ENCODE results near the gene RNF31. TPM values are rescaled to one million over a fixed set of nuclear protein-coding genes. Genes with fewer than 3 reads are reported as not detected.

The RNF31 gene
- total RNA-seq, 2 experiments from 2014 or later = 37.8 to 57.8 TPM

DNA sequence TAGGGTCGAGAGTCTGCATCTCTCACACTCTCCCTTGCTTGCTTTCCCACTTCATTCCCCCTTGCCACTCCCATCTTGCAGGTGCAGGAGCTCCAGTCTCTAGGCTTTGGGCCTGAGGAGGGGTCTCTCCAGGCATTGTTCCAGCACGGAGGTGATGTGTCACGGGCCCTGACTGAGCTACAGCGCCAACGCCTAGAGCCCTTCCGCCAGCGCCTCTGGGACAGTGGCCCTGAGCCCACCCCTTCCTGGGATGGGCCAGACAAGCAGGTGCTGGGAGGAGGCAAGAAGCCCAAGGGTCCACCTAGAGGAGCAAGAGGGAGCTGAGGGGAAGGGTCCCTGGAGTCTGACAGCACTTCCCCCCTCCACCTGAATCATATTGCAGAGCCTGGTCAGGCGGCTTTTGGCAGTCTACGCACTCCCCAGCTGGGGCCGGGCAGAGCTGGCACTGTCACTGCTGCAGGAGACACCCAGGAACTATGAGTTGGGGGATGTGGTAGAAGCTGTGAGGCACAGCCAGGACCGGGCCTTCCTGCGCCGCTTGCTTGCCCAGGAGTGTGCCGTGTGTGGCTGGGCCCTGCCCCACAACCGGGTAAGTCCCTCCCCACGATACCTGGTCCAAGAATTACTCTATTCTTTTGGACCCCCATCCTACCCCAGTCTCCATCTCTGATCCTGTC is 4.2 kb downstream of the RNF31 start:
- CTCF ChIA-PET (ENCODE audit: unreplicated experiment) = interaction anchor here (2.2 kb wide), 1 partner anchor 10 kb away, joined by 6 read pairs; the partner anchor contains the start of gene IRF9
- H3K27ac ChIP-seq (ENCODE audit: low read depth, low read length, poor library complexity, severe bottlenecking) = no peak overlapping the region
- TF ChIP-seq, protein P1, sequence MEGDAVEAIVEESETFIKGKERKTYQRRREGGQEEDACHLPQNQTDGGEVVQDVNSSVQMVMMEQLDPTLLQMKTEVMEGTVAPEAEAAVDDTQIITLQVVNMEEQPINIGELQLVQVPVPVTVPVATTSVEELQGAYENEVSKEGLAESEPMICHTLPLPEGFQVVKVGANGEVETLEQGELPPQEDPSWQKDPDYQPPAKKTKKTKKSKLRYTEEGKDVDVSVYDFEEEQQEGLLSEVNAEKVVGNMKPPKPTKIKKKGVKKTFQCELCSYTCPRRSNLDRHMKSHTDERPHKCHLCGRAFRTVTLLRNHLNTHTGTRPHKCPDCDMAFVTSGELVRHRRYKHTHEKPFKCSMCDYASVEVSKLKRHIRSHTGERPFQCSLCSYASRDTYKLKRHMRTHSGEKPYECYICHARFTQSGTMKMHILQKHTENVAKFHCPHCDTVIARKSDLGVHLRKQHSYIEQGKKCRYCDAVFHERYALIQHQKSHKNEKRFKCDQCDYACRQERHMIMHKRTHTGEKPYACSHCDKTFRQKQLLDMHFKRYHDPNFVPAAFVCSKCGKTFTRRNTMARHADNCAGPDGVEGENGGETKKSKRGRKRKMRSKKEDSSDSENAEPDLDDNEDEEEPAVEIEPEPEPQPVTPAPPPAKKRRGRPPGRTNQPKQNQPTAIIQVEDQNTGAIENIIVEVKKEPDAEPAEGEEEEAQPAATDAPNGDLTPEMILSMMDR (conservative IDR thresholded peaks at IDR 0.05; ENCODE audit: low read length) = no peak
- no peak for TF ChIP-seq EZH2phosphoT487 (IDR thresholded peaks at IDR 0.05; ENCODE audit: borderline replicate concordance, low read depth, low read length)
- no peak overlapping the region for H3K4me2 ChIP-seq (ENCODE audit: low read length)
- H3K9me2 ChIP-seq (ENCODE audit: insufficient read depth, low read length) = no peaks in the 10 kb centered on the region
- peaks cover 7% of the 10 kb centered on the region; the same call in 1 of the 2 replicates for H3K79me2 ChIP-seq (ENCODE audit: insufficient read depth, low read depth, low read length)
- POLR2A ChIA-PET = interaction anchor here (0.8 kb wide), 2 partner anchors 24 to 37 kb away, joined by 4 read pairs; partner anchors contain the start of genes DCAF11 and NRL
- intact Hi-C loops (cut with micrococcal nuclease; ENCODE audit: unreplicated experiment) = no loop called here
- no peaks in the 10 kb centered on the region for H3K9me3 ChIP-seq (ENCODE audit: low read length)
- no peak overlapping the region for H3K4me3 ChIP-seq (ENCODE audit: low read depth, low read length, poor library complexity, severe bottlenecking)
- no peak overlapping the region for H2AFZ ChIP-seq (ENCODE audit: low read length)
- peaks cover 8% of the 10 kb centered on the region for H3K4me1 ChIP-seq (ENCODE audit: insufficient read depth, low read length, poor library complexity, severe bottlenecking)
- H4K20me1 ChIP-seq (ENCODE audit: insufficient read depth, low read length) = no peaks in the 10 kb centered on the region
- peaks cover 59% of the 10 kb centered on the region for H3K36me3 ChIP-seq (ENCODE audit: insufficient read depth, low read length)
- no TSS peak for BruUV-seq (replicated peaks)
- no peak for DNase-seq (ENCODE audit: low spot score)

DNA sequence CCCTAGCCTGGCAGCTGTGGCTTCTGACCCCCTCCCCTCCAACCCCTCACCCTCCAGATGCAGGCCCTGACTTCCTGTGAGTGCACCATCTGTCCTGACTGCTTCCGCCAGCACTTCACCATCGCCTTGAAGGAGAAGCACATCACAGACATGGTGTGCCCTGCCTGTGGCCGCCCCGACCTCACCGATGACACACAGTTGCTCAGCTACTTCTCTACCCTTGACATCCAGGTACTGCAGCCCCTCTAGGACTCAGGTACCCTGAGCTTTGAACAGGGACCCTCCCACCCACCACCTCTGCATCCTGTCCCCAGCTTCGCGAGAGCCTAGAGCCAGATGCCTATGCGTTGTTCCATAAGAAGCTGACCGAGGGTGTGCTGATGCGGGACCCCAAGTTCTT is 7.8 kb downstream of the RNF31 start:
- H3K36me3 ChIP-seq (ENCODE audit: insufficient read depth, low read length) = peaks cover 78% of the 10 kb centered on the region
- POLR2A ChIA-PET = interaction anchor here (1.7 kb wide), 1 partner anchor 9 kb away, joined by 8 read pairs; the partner anchor contains the start of genes PSME2 and RNF31
- CTCF ChIA-PET (ENCODE audit: unreplicated experiment) = interaction anchor here (0.6 kb wide), 1 partner anchor 61 kb away, joined by 3 read pairs; no protein-coding TSS in a partner anchor
- H2AFZ ChIP-seq (ENCODE audit: low read length) = no peak overlapping the region
- H3K4me2 ChIP-seq (ENCODE audit: low read length) = no peak overlapping the region
- H3K9me3 ChIP-seq (ENCODE audit: low read length) = no peaks in the 10 kb centered on the region
- no peaks in the 10 kb centered on the region for H3K9me2 ChIP-seq (ENCODE audit: insufficient read depth, low read length)
- no peak for DNase-seq (ENCODE audit: low spot score)
- no TSS peak for BruUV-seq (replicated peaks)
- H4K20me1 ChIP-seq (ENCODE audit: insufficient read depth, low read length) = no peaks in the 10 kb centered on the region
- no peak overlapping the region for H3K27ac ChIP-seq (ENCODE audit: low read depth, low read length, poor library complexity, severe bottlenecking)
- TF ChIP-seq, protein P1 (conservative IDR thresholded peaks at IDR 0.05; ENCODE audit: low read length) = no peak
- TF ChIP-seq EZH2phosphoT487 (IDR thresholded peaks at IDR 0.05; ENCODE audit: borderline replicate concordance, low read depth, low read length) = no peak
- intact Hi-C loops (cut with micrococcal nuclease; ENCODE audit: unreplicated experiment) = no loop called here
- H3K4me1 ChIP-seq (ENCODE audit: insufficient read depth, low read length, poor library complexity, severe bottlenecking) = no peaks in the 10 kb centered on the region
- no peak overlapping the region for H3K4me3 ChIP-seq (ENCODE audit: low read depth, low read length, poor library complexity, severe bottlenecking)
- H3K79me2 ChIP-seq (ENCODE audit: insufficient read depth, low read depth, low read length) = no peaks in the 10 kb centered on the region

- Histone ChIP-seq H3K4me2 (ENCODE audit: low read length) (no peak overlapping the region), H3K36me3 (ENCODE audit: insufficient read depth, low read length) (peaks cover 69% of the 10 kb centered on the region)
- intact Hi-C loops (cut with micrococcal nuclease; ENCODE audit: unreplicated experiment) = no loop called here
Observed at GRCh38 chr14:24156840-24157239, 9.5 kb downstream of the RNF31 start.

More at GRCh38 chr14:24156840-24157239, 9.5 kb downstream of the RNF31 start:
- BruUV-seq (replicated peaks) = no TSS peak
- Histone ChIP-seq H2AFZ (ENCODE audit: low read length) (no peak overlapping the region), H3K79me2 (ENCODE audit: insufficient read depth, low read depth, low read length) (peaks cover 2% of the 10 kb centered on the region; the same call in 1 of the 2 replicates), H4K20me1 (ENCODE audit: insufficient read depth, low read length) (no peaks in the 10 kb centered on the region), H3K9me3 (ENCODE audit: low read length) (no peaks in the 10 kb centered on the region), H3K9me2 (ENCODE audit: insufficient read depth, low read length) (no peaks in the 10 kb centered on the region), H3K27ac (ENCODE audit: low read depth, low read length, poor library complexity, severe bottlenecking) (no peak overlapping the region), H3K4me3 (ENCODE audit: low read depth, low read length, poor library complexity, severe bottlenecking) (no peak overlapping the region), H3K4me1 (ENCODE audit: insufficient read depth, low read length, poor library complexity, severe bottlenecking) (peaks cover 10% of the 10 kb centered on the region)
- DNase-seq (ENCODE audit: low spot score) = no peak
- ChIA-PET CTCF (ENCODE audit: unreplicated experiment) (interaction anchor here (0.5 kb wide), 1 partner anchor 78 kb away, joined by 9 read pairs; no protein-coding TSS in a partner anchor), POLR2A (interaction anchor here (0.6 to 1.7 kb wide), 2 partner anchors 10 to 25 kb away, joined by 3 to 8 read pairs; partner anchors contain the start of genes PSME2 and RNF31)
- no peak for TF ChIP-seq EZH2phosphoT487 (IDR thresholded peaks at IDR 0.05; ENCODE audit: borderline replicate concordance, low read depth, low read length)
- TF ChIP-seq, protein P1 (conservative IDR thresholded peaks at IDR 0.05; ENCODE audit: low read length) = no peak

Measured in OCI-LY7 (cell line).